ENCODE measurements around the gene TUSC2.

- TF ChIP-seq POLR2AphosphoS5 (IDR thresholded peaks at IDR 0.05) = no peak
- TF ChIP-seq POLR2A (IDR thresholded peaks at IDR 0.05) = no peak
These were observed 28.0 kb upstream of the TUSC2 start for GRCh38 chr3:50355829-50356552.
